GM23338 (cell line): ENCODE results near the gene BNIP2. TPM values are rescaled to one million over a fixed set of nuclear protein-coding genes. Genes with fewer than 3 reads are reported as not detected.

Experiments used
- ATAC-seq: fragments of 200-7000 bp; cut with Tn5 transposase; 3 replicates; pipeline ENCODE4 v1.9.1; 2020
- DNase-seq: peaks from one replicate; pipeline ENCODE4 v3.0.0-alpha.2; 2015; ENCODE audit warnings: low spot score
- H2AFZ ChIP-seq: fragments of 200-600 bp; sonication (generic); 2 replicates; pipeline ENCODE4 v1.8.0; 2016; ENCODE audit warnings: antibody characterized with exemption, mild to moderate bottlenecking, moderate library complexity
- H3F3A ChIP-seq: fragments of 200-600 bp; sonication (generic); replicated peaks from 2 replicates; pipeline ENCODE4 v1.8.0; 2017; ENCODE audit warnings: antibody characterized with exemption, mixed run types, low read depth
- H3K27ac ChIP-seq: fragments of 200-600 bp; sonication (generic); 2 replicates; pipeline ENCODE4 v1.6.1; 2016; ENCODE audit warnings: low read depth
- H3K27me3 ChIP-seq: fragments of 200-600 bp; sonication (generic); 2 replicates; pipeline ENCODE4 v1.8.0; 2016; ENCODE audit warnings: mild to moderate bottlenecking, mixed run types, moderate library complexity; ENCODE audit not compliant: insufficient read depth
- H3K36me3 ChIP-seq: fragments of 200-600 bp; sonication (generic); 2 replicates; pipeline ENCODE4 v1.8.0; 2016; ENCODE audit warnings: mild to moderate bottlenecking; ENCODE audit not compliant: insufficient read depth
- H3K4me1 ChIP-seq: fragments of 200-600 bp; sonication (generic); 2 replicates; pipeline ENCODE4 v1.8.0; 2016; ENCODE audit warnings: mild to moderate bottlenecking, moderate library complexity; ENCODE audit not compliant: insufficient read depth
- H3K4me2 ChIP-seq: fragments of 200-600 bp; sonication (generic); 2 replicates; pipeline ENCODE4 v1.7.1; 2017; ENCODE audit warnings: mixed run types
- H3K4me3 ChIP-seq: fragments of 200-600 bp; sonication (generic); 2 replicates; pipeline ENCODE4 v1.6.1; 2016; ENCODE audit warnings: mixed run types
- H3K79me2 ChIP-seq: fragments of 200-600 bp; sonication (generic); replicated peaks from 2 replicates; pipeline ENCODE4 v1.8.0; 2017; ENCODE audit warnings: mild to moderate bottlenecking; ENCODE audit not compliant: insufficient read depth
- H3K9me2 ChIP-seq: fragments of 200-600 bp; sonication (generic); 2 replicates; pipeline ENCODE4 v1.8.0; 2017; ENCODE audit not compliant: insufficient read depth
- H4K20me1 ChIP-seq: fragments of 200-600 bp; sonication (generic); replicated peaks from 2 replicates; pipeline ENCODE4 v1.8.0; 2017; ENCODE audit warnings: mild to moderate bottlenecking; ENCODE audit not compliant: insufficient read depth
- H3K27ac Mint-ChIP-seq: 2 replicates; pipeline ENCODE4 v1.8.0; 2020; ENCODE audit warnings: inconsistent platforms, mild to moderate bottlenecking, moderate library complexity, mixed read lengths
- H3K27me3 Mint-ChIP-seq: 3 replicates; pipeline ENCODE4 v1.8.0; 2022; ENCODE audit warnings: low read depth, mild to moderate bottlenecking, moderate library complexity, mixed read lengths, inconsistent platforms; ENCODE audit not compliant: insufficient read depth, poor library complexity
- H3K36me3 Mint-ChIP-seq: 3 replicates; pipeline ENCODE4 v1.8.0; 2021; ENCODE audit warnings: low read depth, mild to moderate bottlenecking, inconsistent platforms, moderate library complexity, mixed read lengths
- H3K4me1 Mint-ChIP-seq: 3 replicates; pipeline ENCODE4 v1.8.0; 2020; ENCODE audit warnings: mild to moderate bottlenecking, inconsistent platforms, mixed read lengths
- H3K4me3 Mint-ChIP-seq: 3 replicates; pipeline ENCODE4 v1.8.0; 2021; ENCODE audit warnings: moderate library complexity, mild to moderate bottlenecking, inconsistent platforms, mixed read lengths
- H3K9me3 Mint-ChIP-seq: 3 replicates; pipeline ENCODE4 v1.8.0; 2020; ENCODE audit warnings: moderate library complexity, mild to moderate bottlenecking, inconsistent platforms, mixed read lengths
- CREB1 ChIP-seq: fragments of 250-450 bp; sonication (Bioruptor Pico); IDR thresholded peaks from 2 replicates; pipeline ENCODE4 v1.5.0; 2020; ENCODE audit warnings: low read depth, mild to moderate bottlenecking, moderate library complexity
- ETS1 ChIP-seq: IDR thresholded peaks from 2 replicates; pipeline ENCODE4 v1.6.1; 2016; ENCODE audit warnings: antibody characterized with exemption
- EZH2 ChIP-seq: fragments of 200-600 bp; sonication (generic); IDR thresholded peaks from one replicate; pipeline ENCODE4 v1.8.0; 2017; ENCODE audit warnings: antibody characterized with exemption, mild to moderate bottlenecking, low read depth; ENCODE audit not compliant: unreplicated experiment
- EZH2phosphoT487 ChIP-seq: fragments of 200-600 bp; sonication (generic); IDR thresholded peaks from one replicate; pipeline ENCODE4 v1.8.1; 2018; ENCODE audit warnings: antibody characterized with exemption; ENCODE audit not compliant: unreplicated experiment
- NANOG ChIP-seq: IDR thresholded peaks from 2 replicates; pipeline ENCODE4 v1.6.1; 2016; ENCODE audit warnings: antibody characterized with exemption, borderline replicate concordance
- POLR2AphosphoS5 ChIP-seq: IDR thresholded peaks from 2 replicates; pipeline ENCODE4 v1.6.1; 2016; ENCODE audit warnings: antibody characterized with exemption, low read depth
- STAT1 ChIP-seq: IDR thresholded peaks from one replicate; pipeline ENCODE4 v1.6.1; 2016; ENCODE audit warnings: antibody characterized with exemption; ENCODE audit not compliant: unreplicated experiment
- ZNF331 ChIP-seq: fragments of 250-450 bp; sonication (Bioruptor Pico); IDR thresholded peaks from 2 replicates; pipeline ENCODE4 v1.5.0; 2020; ENCODE audit warnings: low read depth, mild to moderate bottlenecking, moderate library complexity
- ZNF462 ChIP-seq: fragments of 250-450 bp; sonication (Bioruptor Pico); IDR thresholded peaks from 2 replicates; pipeline ENCODE4 v1.5.0; 2020; ENCODE audit warnings: mild to moderate bottlenecking, moderate library complexity
- polyA plus RNA-seq: library from polyadenylated mRNA; unstranded; fragments of >200 nt; fragmentation: Nextera tagmentation; extraction: Ambion mirVana; gene quantifications from 2 replicates; pipeline ENCODE4 v1.2.1, GENCODE V29; 2016
- total RNA-seq: library from RNA; depleted of rRNA; stranded (reverse); fragments of >200 nt; shearing (Covaris generic); gene quantifications from 2 replicates; pipeline ENCODE4 v1.2.3, GENCODE V29; 2014

The BNIP2 gene
- total and polyA plus RNA-seq, 2 experiments from 2014 or later: 43.7 to 83.7 TPM

- Histone ChIP-seq H3K4me3 (no peak overlapping the region), H3F3A (no peaks in the 10 kb centered on the region), H3K9me2 (no peaks in the 10 kb centered on the region), H3K27me3 (no peaks in the 10 kb centered on the region), H3K79me2 (0 out of 2 replicates have a peak, but pooled peaks cover under 1% of the 10 kb centered on the region), H4K20me1 (peaks cover 10% of the 10 kb centered on the region; the same call in 1 of the 2 replicates), H3K27ac (no peak overlapping the region), H3K4me1 (no peaks in the 10 kb centered on the region), H3K4me2 (no peak overlapping the region), H3K36me3 (peaks cover 73% of the 10 kb centered on the region), H2AFZ (no peak overlapping the region)
- ATAC-seq (no peak), DNase-seq (no peak)
- TF ChIP-seq EZH2phosphoT487 (no peak), NANOG (no peak), ZNF331 (CRISPR knock-in tag) (no peak)
- H3K4me1 Mint-ChIP-seq: no peaks in the 10 kb centered on the region
- H3K9me3 Mint-ChIP-seq: no peaks in the 10 kb centered on the region
- H3K36me3 Mint-ChIP-seq: peaks cover 79% of the 10 kb centered on the region
- H3K4me3 Mint-ChIP-seq: no peak overlapping the region
- no peaks in the 10 kb centered on the region for H3K27me3 Mint-ChIP-seq
- H3K27ac Mint-ChIP-seq: no peak overlapping the region
Observed at GRCh38 chr15:59676565-59676964, 12.6 kb downstream of the BNIP2 start.

GRCh38 chr15:59674361-59674877, 14.7 kb downstream of the BNIP2 start:
- Histone ChIP-seq H3K79me2 (no peaks in the 10 kb centered on the region), H3K27me3 (no peaks in the 10 kb centered on the region), H4K20me1 (0 out of 2 replicates have a peak, but pooled peaks cover 4% of the 10 kb centered on the region), H3F3A (no peaks in the 10 kb centered on the region), H3K27ac (no peak overlapping the region), H2AFZ (no peak overlapping the region), H3K9me2 (no peaks in the 10 kb centered on the region), H3K36me3 (peaks cover 64% of the 10 kb centered on the region), H3K4me2 (no peak overlapping the region), H3K4me3 (no peak overlapping the region), H3K4me1 (no peaks in the 10 kb centered on the region)
- H3K9me3 Mint-ChIP-seq: no peaks in the 10 kb centered on the region
- no peaks in the 10 kb centered on the region for H3K4me1 Mint-ChIP-seq
- no peak overlapping the region for H3K4me3 Mint-ChIP-seq
- TF ChIP-seq STAT1 (no peak), EZH2phosphoT487 (no peak), CREB1 (no peak), ETS1 (no peak)
- H3K27me3 Mint-ChIP-seq: no peaks in the 10 kb centered on the region
- H3K27ac Mint-ChIP-seq: no peak overlapping the region
- ATAC-seq: no peak
- peaks cover 75% of the 10 kb centered on the region for H3K36me3 Mint-ChIP-seq
- DNase-seq: no peak

- peaks cover 45% of the 10 kb centered on the region; the same call in 2 of the 3 replicates for H3K36me3 Mint-ChIP-seq
- Histone ChIP-seq H3F3A (no peaks in the 10 kb centered on the region), H2AFZ (no peak overlapping the region), H3K27me3 (no peaks in the 10 kb centered on the region), H3K4me2 (no peak overlapping the region), H3K9me2 (no peaks in the 10 kb centered on the region), H3K79me2 (no peaks in the 10 kb centered on the region), H3K4me1 (no peaks in the 10 kb centered on the region), H3K36me3 (peaks cover 49% of the 10 kb centered on the region), H4K20me1 (no peaks in the 10 kb centered on the region; the same call in 1 of the 2 replicates), H3K4me3 (no peak overlapping the region), H3K27ac (no peak overlapping the region)
- no peaks in the 10 kb centered on the region for H3K9me3 Mint-ChIP-seq
- H3K27ac Mint-ChIP-seq: no peak overlapping the region
- H3K4me3 Mint-ChIP-seq: no peak overlapping the region
- DNase-seq: no peak
- H3K4me1 Mint-ChIP-seq: no peaks in the 10 kb centered on the region
- ATAC-seq: no peak
- no peaks in the 10 kb centered on the region for H3K27me3 Mint-ChIP-seq
- TF ChIP-seq EZH2: no peak
- TF ChIP-seq CREB1: no peak
- TF ChIP-seq ZNF462 (CRISPR knock-in tag): no peak
- no peak for TF ChIP-seq POLR2AphosphoS5
- no peak for TF ChIP-seq ZNF331 (CRISPR knock-in tag)
Observed at GRCh38 chr15:59668556-59668955, 20.6 kb downstream of the BNIP2 start.
